DND-41 (cell line): ENCODE data around the gene DAG1.

ENCODE experiments used
- ATAC-seq: fragments of 200-7000 bp; cut with Tn5 transposase; 3 replicates; pipeline ENCODE4 v1.9.1; 2021; ENCODE audit warnings: low read depth; ENCODE audit not compliant: insufficient read depth
- DNase-seq: peaks from one replicate; pipeline ENCODE4 v3.0.0-alpha.2; 2020
- H2AFZ ChIP-seq: 2 replicates; pipeline ENCODE4 v1.6.0; 2012; ENCODE audit warnings: low read depth, low read length
- H3K27ac ChIP-seq: 2 replicates; pipeline ENCODE4 v1.5.1; 2012; ENCODE audit warnings: low read length, inconsistent platforms
- H3K27me3 ChIP-seq: fragments of 200-600 bp; sonication (generic); 2 replicates; pipeline ENCODE4 v1.6.0; 2012; ENCODE audit warnings: low read length, mild to moderate bottlenecking, inconsistent platforms; ENCODE audit not compliant: insufficient read depth, poor library complexity
- H3K36me3 ChIP-seq: 2 replicates; pipeline ENCODE4 v1.5.1; 2012; ENCODE audit warnings: low read length, inconsistent platforms; ENCODE audit not compliant: insufficient read depth
- H3K4me1 ChIP-seq: 2 replicates; pipeline ENCODE4 v1.5.1; 2012; ENCODE audit warnings: mild to moderate bottlenecking, low read length; ENCODE audit not compliant: insufficient read depth
- H3K4me2 ChIP-seq: 2 replicates; pipeline ENCODE4 v1.6.0; 2012; ENCODE audit warnings: mild to moderate bottlenecking, moderate library complexity, low read length, inconsistent platforms; ENCODE audit not compliant: insufficient read depth
- H3K4me3 ChIP-seq, 2 experiments: fragments of 200-600 bp in 1 of 2; shearing (Covaris generic) in 1 of 2; 2 replicates each; pipeline ENCODE4 v1.5.1; 2012 to 2016; ENCODE audit warnings: inconsistent platforms in 2 of 2, low read length in 2 of 2, mild to moderate bottlenecking in 2 of 2, low read depth in 1 of 2, moderate library complexity in 1 of 2
- H3K79me2 ChIP-seq: 2 replicates; pipeline ENCODE4 v1.6.0; 2012; ENCODE audit warnings: low read length, inconsistent platforms; ENCODE audit not compliant: insufficient read depth
- H3K9ac ChIP-seq: 2 replicates; pipeline ENCODE4 v1.6.0; 2012; ENCODE audit warnings: low read depth, mild to moderate bottlenecking, inconsistent platforms, low read length, moderate library complexity
- H3K9me3 ChIP-seq: 2 replicates; pipeline ENCODE4 v1.5.1; 2012; ENCODE audit warnings: low read length, moderate library complexity, mild to moderate bottlenecking, inconsistent platforms; ENCODE audit not compliant: insufficient read depth, severe bottlenecking
- H4K20me1 ChIP-seq: 2 replicates; pipeline ENCODE4 v1.6.0; 2012; ENCODE audit warnings: low read length; ENCODE audit not compliant: insufficient read depth
- CTCF ChIP-seq: IDR thresholded peaks from 2 replicates; pipeline ENCODE4 v1.5.1; 2012; ENCODE audit warnings: borderline replicate concordance, low read length, moderate library complexity, mild to moderate bottlenecking; ENCODE audit not compliant: poor library complexity, severe bottlenecking; ENCODE audit errors: extremely low read depth
- EZH2 ChIP-seq: IDR thresholded peaks from 3 replicates; pipeline ENCODE4 v1.6.1; 2012; ENCODE audit warnings: borderline replicate concordance, low read depth, mild to moderate bottlenecking, moderate library complexity, low read length, inconsistent platforms; ENCODE audit not compliant: severe bottlenecking

Gene DAG1

GRCh38 chr3:49512781-49513355 lies 42.8 kb downstream of the DAG1 start:
- peaks cover 8% of the 10 kb centered on the region; the same call in 1 of the 2 replicates for H3K79me2 ChIP-seq
- H4K20me1 ChIP-seq: 0 out of 2 replicates have a peak, but pooled peaks cover 5% of the 10 kb centered on the region
- DNase-seq (no peak), ATAC-seq (no peak)
- no peaks in the 10 kb centered on the region for H3K27me3 ChIP-seq
- no peak overlapping the region for H2AFZ ChIP-seq
- H3K27ac ChIP-seq: no peak overlapping the region
- no peak overlapping the region for H3K4me2 ChIP-seq
- peaks cover 50% of the 10 kb centered on the region for H3K36me3 ChIP-seq
- no peaks in the 10 kb centered on the region for H3K9me3 ChIP-seq
- no peaks in the 10 kb centered on the region for H3K4me1 ChIP-seq
- no peak overlapping the region for H3K4me3 ChIP-seq
- no peak overlapping the region for H3K9ac ChIP-seq
- TF ChIP-seq CTCF (no peak), EZH2 (no peak)

GRCh38 chr3:49513494-49514124 lies 43.5 kb downstream of the DAG1 start:
- H3K4me1 ChIP-seq: no peaks in the 10 kb centered on the region
- H3K79me2 ChIP-seq: peaks cover 8% of the 10 kb centered on the region; the same call in 1 of the 2 replicates
- H4K20me1 ChIP-seq: peaks cover 7% of the 10 kb centered on the region; the same call in 1 of the 2 replicates
- H2AFZ ChIP-seq: no peak overlapping the region
- no peak for TF ChIP-seq EZH2
- no peak for TF ChIP-seq CTCF
- H3K4me3 ChIP-seq: no peak overlapping the region
- no peak overlapping the region for H3K9ac ChIP-seq
- H3K9me3 ChIP-seq: no peaks in the 10 kb centered on the region
- no peak for ATAC-seq
- H3K27me3 ChIP-seq: no peaks in the 10 kb centered on the region
- no peak overlapping the region for H3K4me2 ChIP-seq
- no peak for DNase-seq
- H3K27ac ChIP-seq: no peak overlapping the region
- H3K36me3 ChIP-seq: peaks cover 58% of the 10 kb centered on the region

GRCh38 chr3:49518016-49518415 lies 47.9 kb downstream of the DAG1 start:
- H3K9me3 ChIP-seq: no peaks in the 10 kb centered on the region
- H3K4me1 ChIP-seq: no peaks in the 10 kb centered on the region
- H4K20me1 ChIP-seq: peaks cover 14% of the 10 kb centered on the region
- DNase-seq (no peak), ATAC-seq (no peak)
- no peak overlapping the region for H3K4me3 ChIP-seq
- H3K9ac ChIP-seq: no peak overlapping the region
- H3K79me2 ChIP-seq: peaks cover 8% of the 10 kb centered on the region
- no peaks in the 10 kb centered on the region for H3K27me3 ChIP-seq
- no peak overlapping the region for H2AFZ ChIP-seq
- peaks cover 51% of the 10 kb centered on the region for H3K36me3 ChIP-seq
- TF ChIP-seq CTCF (no peak), EZH2 (no peak)
- no peak overlapping the region for H3K27ac ChIP-seq
- no peak overlapping the region for H3K4me2 ChIP-seq
